OCI-LY7 (cell line): ENCODE measurements around the gene CCT2. TPM values are rescaled to one million over a fixed set of nuclear protein-coding genes. Genes with fewer than 3 reads are reported as not detected.
A peak's percentile ranks its signal among the peaks of the same experiment; 100 is the strongest.

Experiments
- BruUV-seq: library from RNA; stranded (reverse); fragments of 400-500 nt; replicated peaks from 2 replicates; lab custom pipeline; 2021; lab: Mats Ljungman, UMichigan
- CTCF ChIA-PET: fragments of 300-600 bp; sonication (Branson Sonifier 250); formaldehyde crosslinking; loops from one replicate; lab custom pipeline; 2022; ENCODE audit warnings: antibody characterized with exemption; ENCODE audit not compliant: unreplicated experiment; lab: Charles Lee
- POLR2A ChIA-PET: fragments of 300-600 bp; sonication (Branson Sonifier 250); formaldehyde crosslinking; loops from one replicate; lab custom pipeline; 2022; ENCODE audit warnings: antibody characterized with exemption; lab: Charles Lee
- DNase-seq: peaks from one replicate; pipeline ENCODE4 v3.0.0-alpha.2; 2015; ENCODE audit warnings: low spot score
- H2AFZ ChIP-seq: fragments of 200-600 bp; sonication (generic), shearing (Covaris generic); 2 replicates; pipeline ENCODE4 v1.6.1; 2014; ENCODE audit warnings: mild to moderate bottlenecking, antibody characterized with exemption, low read length, moderate library complexity
- H3K27ac ChIP-seq: fragments of 200-600 bp; sonication (generic); 2 replicates; pipeline ENCODE4 v1.5.1; 2014; ENCODE audit warnings: mixed run types, low read depth, mild to moderate bottlenecking, moderate library complexity, low read length, inconsistent platforms; ENCODE audit not compliant: poor library complexity, severe bottlenecking
- H3K36me3 ChIP-seq: fragments of 200-600 bp; sonication (generic); 2 replicates; pipeline ENCODE4 v1.6.1; 2014; ENCODE audit warnings: mild to moderate bottlenecking, antibody characterized with exemption, low read length, moderate library complexity, mixed read lengths; ENCODE audit not compliant: insufficient read depth
- H3K4me1 ChIP-seq: fragments of 200-600 bp; sonication (generic); 2 replicates; pipeline ENCODE4 v1.5.1; 2014; ENCODE audit warnings: mild to moderate bottlenecking, low read length; ENCODE audit not compliant: insufficient read depth, poor library complexity, severe bottlenecking
- H3K4me2 ChIP-seq: fragments of 200-600 bp; sonication (generic); 2 replicates; pipeline ENCODE4 v1.6.1; 2014; ENCODE audit warnings: mild to moderate bottlenecking, low read length
- H3K4me3 ChIP-seq: fragments of 200-600 bp; sonication (generic); 2 replicates; pipeline ENCODE4 v1.5.1; 2014; ENCODE audit warnings: mild to moderate bottlenecking, low read depth, low read length; ENCODE audit not compliant: poor library complexity, severe bottlenecking
- H3K79me2 ChIP-seq: fragments of 200-600 bp; sonication (generic); 2 replicates; pipeline ENCODE4 v1.6.1; 2016; ENCODE audit warnings: low read depth, mild to moderate bottlenecking, low read length, moderate library complexity, mixed read lengths; ENCODE audit not compliant: insufficient read depth
- H3K9me2 ChIP-seq: fragments of 200-600 bp; sonication (generic); 2 replicates; pipeline ENCODE4 v1.6.1; 2016; ENCODE audit warnings: mild to moderate bottlenecking, low read length, mixed read lengths; ENCODE audit not compliant: insufficient read depth
- H3K9me3 ChIP-seq: fragments of 200-600 bp; sonication (generic); 2 replicates; pipeline ENCODE4 v1.6.1; 2014; ENCODE audit warnings: mild to moderate bottlenecking, mixed run types, low read length, mixed read lengths
- H4K20me1 ChIP-seq: fragments of 200-600 bp; sonication (generic); 2 replicates; pipeline ENCODE4 v1.6.1; 2014; ENCODE audit warnings: mild to moderate bottlenecking, antibody characterized with exemption, low read length, moderate library complexity, mixed read lengths; ENCODE audit not compliant: insufficient read depth
- CTCF ChIP-seq: fragments of 200-600 bp; sonication (generic); conservative IDR thresholded peaks from 2 replicates; pipeline ENCODE4 v1.5.1; 2014; ENCODE audit warnings: mild to moderate bottlenecking, antibody characterized with exemption, low read length, moderate library complexity, mixed read lengths
- EZH2phosphoT487 ChIP-seq: fragments of 200-600 bp; sonication (generic); IDR thresholded peaks from 2 replicates; pipeline ENCODE4 v1.6.1; 2018; ENCODE audit warnings: low read depth, borderline replicate concordance, mild to moderate bottlenecking, mixed run types, antibody characterized with exemption, low read length, moderate library complexity, mixed read lengths
- intact Hi-C: fragments of 100-400 bp; cut with micrococcal nuclease; formaldehyde crosslinking; loops from one replicate; pipeline ENCODE4 v1.10.0; 2022; ENCODE audit not compliant: unreplicated experiment
- total RNA-seq, 2 experiments: library from RNA; depleted of rRNA in 1 of 2; stranded (reverse); fragments of >200 nt in 1 of 2; shearing (Covaris generic) in 1 of 2; gene quantifications; 2 replicates each; pipeline ENCODE4 v1.2.3, GENCODE V29; 2014 to 2022

Gene CCT2
- total RNA-seq, 2 experiments from 2014 or later: 248 to 317 TPM

DNA sequence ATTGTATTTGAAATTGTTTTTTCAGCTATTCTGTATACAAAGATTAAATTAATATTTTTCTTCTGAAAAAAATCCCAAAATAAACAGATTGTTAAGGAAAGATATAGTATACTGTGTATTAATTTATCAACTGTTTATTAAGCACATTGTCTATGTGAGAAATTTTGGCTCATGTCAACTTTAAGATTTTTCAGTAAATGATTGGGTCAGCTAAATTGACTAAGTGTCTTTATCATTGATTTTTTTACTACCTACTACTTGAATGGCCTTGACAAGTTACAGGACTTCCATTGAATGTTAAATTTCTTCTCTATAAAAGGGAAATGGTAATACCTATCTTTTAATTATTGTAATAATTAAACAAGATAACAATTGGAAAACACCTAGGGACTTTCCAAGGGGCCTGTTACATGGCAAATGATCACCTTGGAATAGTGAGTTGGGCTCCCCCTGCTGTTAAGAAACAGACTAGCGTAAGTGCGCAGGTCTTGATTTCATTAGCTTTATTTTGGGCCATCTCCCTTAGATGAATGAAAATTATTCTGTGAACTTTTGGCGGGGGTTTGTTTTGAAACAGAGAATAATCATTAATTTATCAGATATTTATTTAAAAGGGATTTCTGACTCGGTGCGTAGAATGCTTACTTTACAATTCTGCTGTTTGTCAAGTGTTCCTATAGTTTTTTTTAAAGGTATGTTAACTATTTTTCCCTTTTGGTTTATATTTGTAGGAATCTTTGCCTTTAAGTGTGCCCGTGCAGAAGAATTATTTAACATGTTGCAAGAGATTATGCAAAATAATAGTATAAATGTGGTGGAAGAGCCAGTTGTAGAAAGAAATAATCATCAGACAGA, 14.5 kb upstream of the CCT2 start:
- Histone ChIP-seq H3K4me3 (no peak overlapping the region), H3K79me2 (no peaks in the 10 kb centered on the region), H3K27ac (no peak overlapping the region), H3K4me1 (no peaks in the 10 kb centered on the region), H2AFZ (no peak overlapping the region), H4K20me1 (no peaks in the 10 kb centered on the region), H3K9me3 (no peaks in the 10 kb centered on the region), H3K9me2 (no peaks in the 10 kb centered on the region), H3K4me2 (no peak overlapping the region), H3K36me3 (peaks cover 53% of the 10 kb centered on the region)
- peak; percentile 75 for DNase-seq
- TF ChIP-seq CTCF (peak; percentile 96), EZH2phosphoT487 (no peak)
- ChIA-PET CTCF (interaction anchor here (1.0 kb wide), 1 partner anchor 280 kb away, joined by 3 read pairs; no protein-coding TSS in a partner anchor), POLR2A (interaction anchor here (0.5 to 1.5 kb wide), 7 partner anchors 9 to 741 kb away, joined by 3 to 12 read pairs (median 3); no protein-coding TSS in a partner anchor)
- intact Hi-C loops: loop anchor here (1.0 to 10.0 kb wide), 5 partner anchors 99 to 416 kb away; no protein-coding TSS in a partner anchor
- no TSS peak for BruUV-seq

- no peak overlapping the region for H3K4me3 ChIP-seq
- no TSS peak for BruUV-seq
- intact Hi-C loops: loop anchor here (10.0 kb wide), 1 partner anchor 421 kb away; no protein-coding TSS in a partner anchor
- POLR2A ChIA-PET: no interaction called here
- DNase-seq: no peak
- TF ChIP-seq CTCF (no peak), EZH2phosphoT487 (no peak)
- peaks cover 6% of the 10 kb centered on the region for H3K4me1 ChIP-seq
- H3K36me3 ChIP-seq: peaks cover 41% of the 10 kb centered on the region
- CTCF ChIA-PET: no interaction called here
- H2AFZ ChIP-seq: no peak overlapping the region
- H3K4me2 ChIP-seq: no peak overlapping the region
- H3K9me2 ChIP-seq: no peaks in the 10 kb centered on the region
- H3K79me2 ChIP-seq: no peaks in the 10 kb centered on the region
- no peaks in the 10 kb centered on the region for H3K9me3 ChIP-seq
- H4K20me1 ChIP-seq: no peaks in the 10 kb centered on the region
- no peak overlapping the region for H3K27ac ChIP-seq
Observed at GRCh38 chr12:69575346-69575745, 9.9 kb upstream of the CCT2 start.
